ENCODE measurements around the gene NRXN2. TPM values are rescaled to one million over a fixed set of nuclear protein-coding genes. Genes with fewer than 3 reads are reported as not detected.

NRXN2 gene
- total RNA-seq, 1 donor: 0.73 TPM

GRCh38 chr11:64762674-64763525 lies 39.9 kb upstream of the NRXN2 start:
- Histone ChIP-seq H3K27me3 (ENCODE audit: insufficient read depth, low read length) (no peaks in the 10 kb centered on the region), H3K9me3 (ENCODE audit: low read depth, low read length) (no peaks in the 10 kb centered on the region), H3K4me3 (ENCODE audit: low read length) (no peak overlapping the region), H3K4me1 (ENCODE audit: insufficient read depth, low read length) (peaks cover 85% of the 10 kb centered on the region)

DNA sequence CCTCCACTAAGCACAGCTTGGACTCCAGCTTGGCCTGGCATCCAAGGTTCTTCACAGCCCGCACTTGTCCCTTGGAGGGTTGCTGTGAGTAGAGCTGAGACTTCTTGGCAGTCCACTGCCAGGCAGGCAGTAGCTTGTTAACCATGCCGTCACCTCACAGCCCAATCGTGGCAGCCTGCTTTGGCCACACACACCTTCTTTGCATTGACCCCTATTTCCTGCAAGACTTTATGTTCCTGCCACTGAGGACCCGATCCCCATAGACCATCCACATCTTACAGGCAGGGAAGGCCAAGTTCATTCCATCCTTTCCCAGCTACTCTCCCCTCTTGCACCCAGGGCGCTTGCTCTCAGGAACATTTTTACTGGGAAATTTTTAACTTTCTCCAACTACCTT lies 39.3 kb upstream of the NRXN2 start:
- H3K27me3 ChIP-seq (ENCODE audit: insufficient read depth, low read length): no peaks in the 10 kb centered on the region
- H3K9me3 ChIP-seq (ENCODE audit: low read depth, low read length): no peaks in the 10 kb centered on the region
- peaks cover 79% of the 10 kb centered on the region for H3K4me1 ChIP-seq (ENCODE audit: insufficient read depth, low read length)
- no peak overlapping the region for H3K4me3 ChIP-seq (ENCODE audit: low read length)

- H3K4me3 ChIP-seq (ENCODE audit: low read length): no peak overlapping the region
- H3K4me1 ChIP-seq (ENCODE audit: insufficient read depth, low read length): peaks cover 68% of the 10 kb centered on the region
Measured at GRCh38 chr11:64760759-64761420, 37.9 kb upstream of the NRXN2 start.

DNA sequence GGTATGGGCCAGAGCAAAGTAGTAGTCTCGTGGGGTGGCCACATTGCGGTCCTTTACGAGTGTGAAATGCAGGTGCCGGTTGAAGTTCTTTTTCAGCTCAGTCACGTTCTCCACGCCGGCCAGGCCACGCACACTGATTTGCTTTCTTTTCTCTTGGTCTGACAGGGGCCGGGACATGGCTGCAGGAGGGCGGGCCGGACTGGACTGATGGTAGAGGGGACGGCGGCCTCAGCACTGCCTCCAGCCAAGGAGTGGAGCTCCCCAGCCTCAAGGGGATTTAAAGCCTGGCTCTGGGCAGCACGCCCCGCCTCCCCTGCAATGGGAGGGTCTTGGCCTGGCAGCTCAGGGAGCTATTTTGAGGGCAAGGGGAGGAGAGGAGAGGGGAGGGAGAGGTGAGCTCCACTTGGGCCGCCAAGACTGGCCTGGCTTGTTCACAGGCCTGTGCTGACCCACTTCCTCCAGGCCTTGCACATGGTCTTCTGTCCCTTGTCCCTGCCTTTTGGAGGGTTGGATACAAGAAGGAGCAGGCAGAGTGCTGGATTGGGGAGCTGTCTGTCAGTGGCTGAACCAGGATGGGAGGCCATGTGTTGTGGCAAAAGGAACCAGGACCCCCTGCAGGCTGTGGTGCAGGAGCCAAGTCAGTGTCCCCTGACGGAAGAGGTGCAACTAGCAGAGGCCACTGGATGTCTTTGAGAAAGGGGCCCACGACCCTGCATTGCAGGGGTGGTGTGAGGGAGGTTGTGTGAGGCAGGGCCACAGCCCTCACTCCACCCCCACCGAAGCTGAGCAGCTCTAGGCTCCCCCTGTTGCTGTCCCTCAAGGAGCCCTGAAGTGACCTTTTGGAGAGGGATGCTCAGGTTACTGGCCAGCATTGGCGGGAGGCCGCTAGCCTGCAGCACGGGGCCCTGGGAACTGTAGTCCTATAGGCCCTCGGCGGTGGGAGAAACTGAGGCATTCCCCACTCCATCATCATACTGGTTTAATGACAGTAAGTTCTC lies 37.0 kb upstream of the NRXN2 start, which contains the start of gene PYGM:
TSS of gene PYGM (minus strand) at position 253 of the 998 bp plus-strand sequence. CDS start at position 177, 76 bp downstream.
- H3K9me3 ChIP-seq (ENCODE audit: low read depth, low read length): no peaks in the 10 kb centered on the region
- H3K27me3 ChIP-seq (ENCODE audit: insufficient read depth, low read length): no peaks in the 10 kb centered on the region
- no peak within 1 kb of the TSS for H3K4me3 ChIP-seq (ENCODE audit: low read length)
- H3K4me1 ChIP-seq (ENCODE audit: insufficient read depth, low read length): peaks cover 60% of the 10 kb centered on the region

More at GRCh38 chr11:64760759-64761420, 37.9 kb upstream of the NRXN2 start:
- Histone ChIP-seq H3K9me3 (ENCODE audit: low read depth, low read length) (no peaks in the 10 kb centered on the region), H3K27me3 (ENCODE audit: insufficient read depth, low read length) (no peaks in the 10 kb centered on the region)

GRCh38 chr11:64759131-64759721 lies 36.2 kb upstream of the NRXN2 start:
- no peak overlapping the region for H3K4me3 ChIP-seq (ENCODE audit: low read length)
- H3K27me3 ChIP-seq (ENCODE audit: insufficient read depth, low read length): no peaks in the 10 kb centered on the region
- H3K9me3 ChIP-seq (ENCODE audit: low read depth, low read length): no peaks in the 10 kb centered on the region
- H3K4me1 ChIP-seq (ENCODE audit: insufficient read depth, low read length): peaks cover 52% of the 10 kb centered on the region

DNA sequence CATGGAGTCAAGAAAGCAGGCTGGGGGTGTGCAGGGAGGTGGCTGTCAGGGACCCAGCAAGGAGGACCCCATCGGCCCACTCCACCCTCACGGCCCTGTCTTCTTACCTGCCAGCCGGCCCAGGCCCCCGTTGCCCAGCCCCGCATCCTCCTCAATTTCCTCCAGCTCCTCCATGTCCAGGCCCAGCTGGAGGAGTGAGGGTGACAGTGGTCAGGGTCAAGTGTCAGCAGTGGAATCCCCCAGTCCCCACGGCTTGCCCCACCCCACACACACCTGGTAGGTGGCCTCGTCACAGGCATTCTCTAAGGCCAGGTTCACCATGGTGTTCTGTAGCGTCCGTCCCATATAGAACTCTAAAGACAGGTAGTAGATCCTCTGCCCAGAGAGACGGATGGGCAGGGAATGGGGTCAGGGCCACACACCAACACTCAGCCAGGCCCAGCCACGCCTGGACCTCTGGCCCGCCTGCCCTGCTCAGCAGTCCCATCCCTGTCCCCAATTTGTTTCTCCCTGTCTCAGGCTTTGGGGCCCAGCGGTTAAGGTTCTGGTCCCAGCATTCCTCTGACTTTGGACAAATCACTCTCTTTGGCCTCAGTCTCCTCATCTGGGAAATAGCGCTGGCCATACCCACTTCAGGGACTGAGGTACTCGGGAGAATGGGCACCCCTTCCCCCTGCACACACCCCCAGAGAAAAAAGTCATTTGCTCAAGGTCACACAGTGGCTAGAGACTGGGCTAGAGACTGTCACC lies 35.5 kb upstream of the NRXN2 start:
- no peaks in the 10 kb centered on the region for H3K27me3 ChIP-seq (ENCODE audit: insufficient read depth, low read length)
- H3K4me1 ChIP-seq (ENCODE audit: insufficient read depth, low read length): peaks cover 44% of the 10 kb centered on the region
- H3K9me3 ChIP-seq (ENCODE audit: low read depth, low read length): no peaks in the 10 kb centered on the region
- no peak overlapping the region for H3K4me3 ChIP-seq (ENCODE audit: low read length)

- no peaks in the 10 kb centered on the region for H3K27me3 ChIP-seq (ENCODE audit: insufficient read depth, low read length)
- no peak overlapping the region for H3K4me3 ChIP-seq (ENCODE audit: low read length)
- H3K4me1 ChIP-seq (ENCODE audit: insufficient read depth, low read length): peaks cover 37% of the 10 kb centered on the region
- H3K9me3 ChIP-seq (ENCODE audit: low read depth, low read length): no peaks in the 10 kb centered on the region
Measured at GRCh38 chr11:64757549-64758329, 34.7 kb upstream of the NRXN2 start.

- H3K4me3 ChIP-seq (ENCODE audit: low read length): no peak overlapping the region
- H3K27me3 ChIP-seq (ENCODE audit: insufficient read depth, low read length): no peaks in the 10 kb centered on the region
- peaks cover 18% of the 10 kb centered on the region for H3K4me1 ChIP-seq (ENCODE audit: insufficient read depth, low read length)
- no peaks in the 10 kb centered on the region for H3K9me3 ChIP-seq (ENCODE audit: low read depth, low read length)
Measured at GRCh38 chr11:64755681-64756361, 32.8 kb upstream of the NRXN2 start.

GRCh38 chr11:64754919-64755662 lies 32.1 kb upstream of the NRXN2 start:
- Histone ChIP-seq H3K9me3 (ENCODE audit: low read depth, low read length) (no peaks in the 10 kb centered on the region), H3K4me3 (ENCODE audit: low read length) (no peak overlapping the region), H3K27me3 (ENCODE audit: insufficient read depth, low read length) (no peaks in the 10 kb centered on the region), H3K4me1 (ENCODE audit: insufficient read depth, low read length) (peaks cover 16% of the 10 kb centered on the region)

DNA sequence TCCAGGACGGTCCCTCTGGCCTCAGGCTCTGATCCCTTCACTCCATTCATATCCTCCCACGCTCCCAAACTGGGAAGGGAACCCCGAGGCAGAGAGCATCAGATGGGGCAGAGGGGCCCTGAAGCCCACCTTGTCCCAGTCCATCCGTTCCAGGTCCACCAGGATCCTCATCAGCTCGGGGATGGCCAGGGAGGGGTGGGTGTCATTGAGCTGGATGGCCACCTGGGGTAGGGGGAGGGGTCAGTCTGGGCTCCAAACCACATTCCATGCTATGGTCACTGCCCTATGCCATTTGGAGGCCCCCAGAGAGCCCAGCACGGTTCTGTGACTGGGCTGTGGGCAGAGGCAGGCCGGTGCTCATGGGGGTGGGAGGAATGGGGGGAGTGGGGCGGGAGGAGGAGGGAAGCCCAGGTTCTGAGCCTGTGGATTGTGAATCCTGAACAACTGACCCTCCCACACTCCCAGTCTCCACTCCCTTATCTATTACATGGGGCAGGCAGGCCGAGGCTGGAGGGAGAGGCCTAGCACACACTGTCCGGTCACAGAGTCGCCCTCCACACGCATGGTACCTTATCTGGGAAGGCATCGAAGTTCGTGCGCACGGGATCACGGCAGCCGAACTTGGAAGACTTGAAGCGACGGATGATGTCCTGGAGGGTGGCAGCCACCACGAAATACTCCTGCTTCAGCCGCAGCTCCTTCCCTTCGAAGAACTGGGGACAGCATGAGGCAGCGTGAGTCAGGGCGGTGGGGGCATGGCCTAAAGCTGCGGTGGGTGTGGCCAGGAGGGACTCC lies 31.3 kb upstream of the NRXN2 start:
- H3K4me3 ChIP-seq (ENCODE audit: low read length): no peak overlapping the region
- H3K27me3 ChIP-seq (ENCODE audit: insufficient read depth, low read length): no peaks in the 10 kb centered on the region
- H3K4me1 ChIP-seq (ENCODE audit: insufficient read depth, low read length): peaks cover 8% of the 10 kb centered on the region
- no peaks in the 10 kb centered on the region for H3K9me3 ChIP-seq (ENCODE audit: low read depth, low read length)

GRCh38 chr11:64753380-64754123 lies 30.6 kb upstream of the NRXN2 start:
- Histone ChIP-seq H3K27me3 (ENCODE audit: insufficient read depth, low read length) (no peaks in the 10 kb centered on the region), H3K9me3 (ENCODE audit: low read depth, low read length) (no peaks in the 10 kb centered on the region), H3K4me3 (ENCODE audit: low read length) (no peak overlapping the region), H3K4me1 (ENCODE audit: insufficient read depth, low read length) (peaks cover 6% of the 10 kb centered on the region)

Measured in mononuclear cell (primary cell).